ENCODE data around the gene SPRED2. TPM values are rescaled to one million over a fixed set of nuclear protein-coding genes. Genes with fewer than 3 reads are reported as not detected.

The SPRED2 gene
- total RNA-seq, 1 donor from 2014 or later, result 55.8 TPM

- Mint-ChIP-seq H3K4me1 (peaks cover 59% of the 10 kb centered on the region), H3K9me3 (no peaks in the 10 kb centered on the region), H3K27me3 (ENCODE audit: low read depth) (no peaks in the 10 kb centered on the region), H3K4me3 (peak overlapping the region; percentile 97), H3K36me3 (ENCODE audit: low read depth) (no peaks in the 10 kb centered on the region), H3K27ac (ENCODE audit: unreplicated experiment) (peak overlapping the region; percentile 98)
- peak; percentile 76 for DNase-seq (ENCODE audit: low read depth, low spot score)
- no peak for TF ChIP-seq CTCF (conservative IDR thresholded peaks at IDR 0.05)
Measured at GRCh38 chr2:65435625-65436168, 3.3 kb upstream of the SPRED2 start.

GRCh38 chr2:65434592-65435241, 2.3 kb upstream of the SPRED2 start:
- peak overlapping the region; percentile 97 for H3K4me3 Mint-ChIP-seq
- no peak for TF ChIP-seq CTCF (conservative IDR thresholded peaks at IDR 0.05)
- no peak for DNase-seq (ENCODE audit: low read depth, low spot score)
- H3K9me3 Mint-ChIP-seq, result no peaks in the 10 kb centered on the region
- no peaks in the 10 kb centered on the region for H3K36me3 Mint-ChIP-seq (ENCODE audit: low read depth)
- peaks cover 62% of the 10 kb centered on the region for H3K4me1 Mint-ChIP-seq
- H3K27me3 Mint-ChIP-seq (ENCODE audit: low read depth), result no peaks in the 10 kb centered on the region
- H3K27ac Mint-ChIP-seq (ENCODE audit: unreplicated experiment), result no peak overlapping the region

- no peaks in the 10 kb centered on the region for H3K36me3 Mint-ChIP-seq (ENCODE audit: low read depth)
- no peaks in the 10 kb centered on the region for H3K27me3 Mint-ChIP-seq (ENCODE audit: low read depth)
- peak; percentile 45 for DNase-seq (ENCODE audit: low read depth, low spot score)
- peak overlapping the region; percentile 98 for H3K27ac Mint-ChIP-seq (ENCODE audit: unreplicated experiment)
- TF ChIP-seq CTCF (conservative IDR thresholded peaks at IDR 0.05), result no peak
- H3K9me3 Mint-ChIP-seq, result no peaks in the 10 kb centered on the region
- H3K4me3 Mint-ChIP-seq, result peak overlapping the region; percentile 97
- H3K4me1 Mint-ChIP-seq, result peaks cover 53% of the 10 kb centered on the region
Measured at GRCh38 chr2:65431421-65432226, 775 bp downstream of the SPRED2 start.

- Mint-ChIP-seq H3K27ac (ENCODE audit: unreplicated experiment) (peak overlapping the region; percentile 78), H3K4me1 (peaks cover 51% of the 10 kb centered on the region), H3K27me3 (ENCODE audit: low read depth) (no peaks in the 10 kb centered on the region), H3K9me3 (no peaks in the 10 kb centered on the region), H3K36me3 (ENCODE audit: low read depth) (no peaks in the 10 kb centered on the region), H3K4me3 (peak overlapping the region; percentile 97)
- peak; percentile 56 for DNase-seq (ENCODE audit: low read depth, low spot score)
- peak; percentile 30 for TF ChIP-seq CTCF (conservative IDR thresholded peaks at IDR 0.05)
Measured at GRCh38 chr2:65430603-65431420, 1.6 kb downstream of the SPRED2 start.
